DOHH2 (cell line): Measurements from ENCODE around the gene CAMTA1.

Experiments used
- CTCF ChIP-seq: fragments of 200-600 bp; sonication (generic); IDR thresholded peaks from one replicate; pipeline ENCODE4 v1.5.1; 2014; ENCODE audit warnings: antibody characterized with exemption, mild to moderate bottlenecking, low read depth, low read length; ENCODE audit not compliant: poor library complexity, severe bottlenecking
- EZH2phosphoT487 ChIP-seq: fragments of 200-600 bp; sonication (generic); IDR thresholded peaks from 2 replicates; pipeline ENCODE4 v1.6.1; 2017; ENCODE audit warnings: borderline replicate concordance, mild to moderate bottlenecking, antibody characterized with exemption, low read length, moderate library complexity, mixed read lengths

DNA sequence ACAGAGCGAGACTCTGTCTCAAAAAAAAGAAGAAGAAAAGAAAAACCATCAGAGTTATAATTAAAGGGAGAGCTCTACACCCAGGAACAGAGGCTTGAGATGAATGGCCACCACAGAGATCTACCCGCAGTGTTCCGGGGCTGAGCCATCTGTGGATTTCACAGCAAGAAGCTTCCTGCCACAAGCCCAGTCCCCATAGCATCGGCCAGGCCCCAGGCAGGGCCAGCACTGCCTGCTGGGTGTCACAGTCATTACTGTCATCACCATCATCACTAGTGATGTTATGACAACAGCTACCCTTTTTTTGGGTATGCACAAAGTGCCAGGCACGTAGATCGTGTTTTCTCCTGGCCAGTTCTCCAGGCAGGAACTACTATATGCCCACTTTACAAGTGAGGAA lies 874.3 kb downstream of the CAMTA1 start:
- TF ChIP-seq CTCF: no peak
- no peak for TF ChIP-seq EZH2phosphoT487
